IgD-negative memory B cell (primary cell): ENCODE measurements around the gene PPARGC1A. TPM values are rescaled to one million over a fixed set of nuclear protein-coding genes. Genes with fewer than 3 reads are reported as not detected.

Experiments used
- H3K27ac Mint-ChIP-seq, 3 donors: one replicate each; pipeline ENCODE4 v1.8.0; 2020 to 2022; ENCODE audit warnings: mild to moderate bottlenecking in 3 of 3, mixed read lengths in 3 of 3, moderate library complexity in 1 of 3
- H3K27me3 Mint-ChIP-seq: one replicate; pipeline ENCODE4 v1.8.0; 2021; ENCODE audit warnings: mixed read lengths
- H3K36me3 Mint-ChIP-seq: one replicate; pipeline ENCODE4 v1.8.0; 2020; ENCODE audit warnings: mild to moderate bottlenecking, mixed read lengths
- H3K4me1 Mint-ChIP-seq, 3 donors: one replicate each; pipeline ENCODE4 v1.8.0; 2020 to 2022; ENCODE audit warnings: mixed read lengths in 3 of 3, mild to moderate bottlenecking in 1 of 3
- H3K4me3 Mint-ChIP-seq, 4 donors: one replicate each; pipeline ENCODE4 v1.8.0; 2020 to 2022; ENCODE audit warnings: mild to moderate bottlenecking in 4 of 4, mixed read lengths in 4 of 4, moderate library complexity in 3 of 4
- H3K9me3 Mint-ChIP-seq, 3 donors: one replicate each; pipeline ENCODE4 v1.8.0; 2020 to 2021; ENCODE audit warnings: mixed read lengths in 3 of 3, mild to moderate bottlenecking in 1 of 3
- polyA plus RNA-seq: library from polyadenylated mRNA; unstranded; fragments of 300-500 nt; fragmentation: Illumina TruSeq; gene quantifications from one replicate; pipeline ENCODE4 v1.2.3, GENCODE V29; 2021

PPARGC1A gene
- polyA plus RNA-seq, 1 donor from 2014 or later: not detected

- H3K27ac Mint-ChIP-seq: no peak overlapping the region
- peaks cover 0 to 4% (median 0%) of the 10 kb centered on the region in 3 donors for H3K9me3 Mint-ChIP-seq
- no peaks in the 10 kb centered on the region for H3K36me3 Mint-ChIP-seq
- H3K27me3 Mint-ChIP-seq: no peaks in the 10 kb centered on the region
- no peak overlapping the region for H3K4me3 Mint-ChIP-seq
- H3K4me1 Mint-ChIP-seq: no peaks in the 10 kb centered on the region
These were observed 11.5 kb downstream of the PPARGC1A start for GRCh38 chr4:23878246-23878891.

DNA sequence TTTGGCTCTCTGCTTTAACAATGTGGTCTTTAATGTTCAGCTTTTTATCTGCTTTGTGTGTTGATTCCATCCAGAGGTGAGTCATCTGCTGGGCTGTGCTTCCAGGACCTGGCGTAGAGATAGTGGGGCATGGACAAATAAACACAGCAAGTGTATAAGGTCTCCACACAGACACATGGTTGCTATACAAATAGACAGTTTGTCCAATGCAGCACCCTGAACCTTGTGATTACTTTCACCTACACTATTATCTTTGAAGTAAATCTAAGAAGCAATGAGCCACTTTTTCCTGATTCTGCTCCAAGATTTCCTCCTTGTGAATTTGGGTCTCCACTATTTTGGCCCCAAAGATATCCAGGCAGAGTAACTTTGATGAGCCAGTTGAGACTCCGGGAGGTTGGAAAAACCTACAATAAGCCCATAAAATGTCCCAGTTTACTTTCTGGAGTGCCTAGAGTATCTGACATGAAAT is 12.1 kb downstream of the PPARGC1A start:
- H3K27ac Mint-ChIP-seq: no peak overlapping the region
- H3K27me3 Mint-ChIP-seq: no peaks in the 10 kb centered on the region
- no peaks in the 10 kb centered on the region for H3K4me1 Mint-ChIP-seq
- H3K36me3 Mint-ChIP-seq: no peaks in the 10 kb centered on the region
- peaks cover 0 to 4% (median 0%) of the 10 kb centered on the region in 3 donors for H3K9me3 Mint-ChIP-seq
- H3K4me3 Mint-ChIP-seq: no peak overlapping the region

DNA sequence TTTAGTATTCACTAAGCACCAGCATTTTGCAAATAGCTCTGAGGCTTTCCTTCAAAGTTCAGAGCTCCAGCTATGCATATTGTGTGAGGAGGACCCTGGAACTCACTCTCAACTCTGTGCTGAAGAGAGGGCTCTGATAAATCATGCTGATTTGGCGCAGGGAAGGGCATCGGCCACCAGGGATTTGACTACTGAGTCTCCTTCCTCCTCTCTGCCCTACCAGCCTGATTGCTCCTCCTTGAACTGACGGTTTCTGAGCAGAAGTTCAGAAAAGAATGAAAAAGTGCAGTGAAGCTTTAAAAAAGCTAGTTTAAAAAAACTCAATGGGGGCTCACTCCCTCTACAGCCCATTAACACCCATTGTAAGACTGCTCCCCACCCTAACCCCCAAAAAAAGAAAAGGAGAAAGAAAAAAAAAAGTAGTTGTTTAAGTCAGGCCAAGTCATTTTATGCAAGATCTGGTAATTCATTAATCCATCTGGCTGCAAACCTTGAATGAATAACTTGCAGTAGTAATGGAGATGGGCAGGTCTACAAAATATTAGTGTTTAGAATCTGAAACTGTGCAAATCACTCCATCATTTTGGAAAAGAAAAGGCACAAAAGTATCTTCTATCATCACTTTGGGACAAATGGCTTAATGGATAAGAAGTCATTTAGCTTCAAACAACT is 13.3 kb downstream of the PPARGC1A start:
- no peaks in the 10 kb centered on the region for H3K36me3 Mint-ChIP-seq
- no peaks in the 10 kb centered on the region for H3K27me3 Mint-ChIP-seq

DNA sequence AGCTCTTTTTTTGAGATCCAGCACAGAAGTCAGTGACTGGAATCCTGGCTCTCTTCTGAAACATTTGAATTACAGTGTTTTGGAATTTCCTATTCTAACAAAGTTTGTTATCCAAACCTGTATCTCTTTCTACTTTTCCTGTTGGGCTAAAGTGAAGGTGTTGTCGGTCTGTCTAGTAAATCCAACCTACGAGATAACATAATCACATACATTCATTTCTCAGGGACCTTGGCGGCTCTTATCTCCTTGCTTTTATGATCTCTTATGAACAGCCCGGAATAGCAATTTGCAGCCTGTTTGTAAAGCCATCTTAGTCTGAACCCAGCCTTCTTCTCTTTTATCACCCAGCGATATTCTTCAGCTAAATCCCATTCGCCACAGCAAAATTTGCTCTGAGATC is 14.5 kb downstream of the PPARGC1A start:
- Mint-ChIP-seq H3K4me1 (no peaks in the 10 kb centered on the region), H3K4me3 (no peak overlapping the region), H3K36me3 (no peaks in the 10 kb centered on the region), H3K27ac (no peak overlapping the region), H3K9me3 (peaks cover 0 to 3% (median 0%) of the 10 kb centered on the region in 3 donors), H3K27me3 (no peaks in the 10 kb centered on the region)

More for the DNA sequence above, 13.3 kb downstream of the PPARGC1A start:
- Mint-ChIP-seq H3K9me3 (peaks cover 0 to 4% (median 0%) of the 10 kb centered on the region in 3 donors), H3K4me1 (no peaks in the 10 kb centered on the region), H3K4me3 (no peak overlapping the region), H3K27ac (no peak overlapping the region)

GRCh38 chr4:23874536-23874901 is 15.3 kb downstream of the PPARGC1A start:
- H3K9me3 Mint-ChIP-seq: no peaks in the 10 kb centered on the region
- H3K4me1 Mint-ChIP-seq: no peaks in the 10 kb centered on the region
- no peak overlapping the region for H3K27ac Mint-ChIP-seq
- no peaks in the 10 kb centered on the region for H3K27me3 Mint-ChIP-seq
- no peak overlapping the region for H3K4me3 Mint-ChIP-seq
- no peaks in the 10 kb centered on the region for H3K36me3 Mint-ChIP-seq

DNA sequence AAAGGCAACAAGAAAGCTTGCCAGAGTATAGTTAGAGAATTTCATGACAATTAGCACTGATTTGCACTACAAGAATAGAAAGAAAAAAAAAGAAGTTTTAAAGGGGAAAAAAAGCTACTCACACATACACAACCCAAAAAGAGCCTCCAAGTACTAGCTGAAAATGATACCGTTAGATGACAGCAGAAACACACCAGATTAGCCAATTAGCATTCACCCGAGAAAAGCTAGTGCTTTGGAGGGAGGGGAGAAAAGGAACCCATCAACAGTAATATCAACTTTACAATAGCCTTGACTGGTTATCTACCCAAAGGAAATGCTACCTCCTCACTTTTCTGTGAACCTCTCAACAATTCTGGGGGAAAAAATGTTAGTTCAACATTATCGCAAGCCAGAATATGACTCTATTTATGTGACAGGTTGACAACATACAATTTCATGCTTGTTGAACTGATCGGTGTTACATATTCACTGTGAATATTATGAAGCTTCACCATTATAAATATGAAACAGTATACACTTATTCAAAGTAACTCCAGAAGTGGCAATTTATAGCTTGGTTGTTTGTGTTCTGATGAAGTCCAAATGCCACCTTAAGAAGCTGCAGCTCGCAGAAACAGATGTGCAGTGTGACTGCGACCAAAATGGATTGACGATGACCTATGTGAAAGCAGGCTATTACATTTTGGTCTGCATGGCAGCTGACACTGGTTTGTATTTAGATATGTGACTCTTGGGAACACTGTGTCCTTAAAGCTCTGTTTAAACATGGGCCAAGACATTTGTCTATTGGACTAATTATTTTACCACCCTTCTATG is 15.9 kb downstream of the PPARGC1A start:
- Mint-ChIP-seq H3K36me3 (no peaks in the 10 kb centered on the region), H3K9me3 (no peaks in the 10 kb centered on the region), H3K27ac (no peak overlapping the region), H3K27me3 (no peaks in the 10 kb centered on the region), H3K4me1 (no peaks in the 10 kb centered on the region), H3K4me3 (no peak overlapping the region)

- H3K27ac Mint-ChIP-seq: no peak overlapping the region
- no peaks in the 10 kb centered on the region for H3K36me3 Mint-ChIP-seq
- H3K9me3 Mint-ChIP-seq: no peaks in the 10 kb centered on the region
- no peaks in the 10 kb centered on the region for H3K4me1 Mint-ChIP-seq
- H3K27me3 Mint-ChIP-seq: no peaks in the 10 kb centered on the region
- no peak overlapping the region for H3K4me3 Mint-ChIP-seq
These were observed 18.4 kb downstream of the PPARGC1A start for GRCh38 chr4:23871426-23871825.

DNA sequence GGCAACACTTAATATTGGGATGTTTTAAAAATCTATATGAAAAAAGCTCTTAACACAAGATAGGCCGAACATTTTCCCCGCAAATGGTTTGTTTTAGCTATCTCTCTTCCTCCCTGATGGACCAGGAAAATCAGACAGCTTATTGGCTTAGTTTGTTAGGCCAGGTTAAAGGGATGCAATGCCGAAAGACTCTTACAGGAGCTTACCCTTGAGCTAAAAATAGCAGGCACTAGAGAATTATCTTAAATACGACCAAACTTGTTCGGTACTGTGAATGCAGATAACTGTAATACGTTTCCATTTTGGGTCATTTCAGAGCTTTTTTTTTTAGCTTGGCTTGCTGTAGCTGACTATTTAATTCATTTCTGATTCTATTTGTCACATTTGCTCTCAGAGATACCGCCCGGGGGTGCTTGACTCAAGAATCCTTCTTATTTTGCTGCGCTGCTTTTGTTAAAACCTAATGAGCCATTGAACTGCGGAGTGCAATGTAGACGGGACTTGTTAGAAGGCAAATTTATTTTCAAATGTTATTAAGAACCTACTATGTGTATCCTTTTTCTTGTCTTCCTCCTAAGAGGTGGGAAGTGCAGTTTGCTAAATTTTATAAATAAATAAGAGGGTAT is 23.3 kb downstream of the PPARGC1A start:
- no peak overlapping the region for H3K4me3 Mint-ChIP-seq

GRCh38 chr4:23861897-23862296 is 27.9 kb downstream of the PPARGC1A start:
- peaks cover 1 to 7% (median 3%) of the 10 kb centered on the region in 3 donors for H3K9me3 Mint-ChIP-seq
- H3K4me3 Mint-ChIP-seq: no peak overlapping the region
- H3K27ac Mint-ChIP-seq: no peak overlapping the region
- no peaks in the 10 kb centered on the region for H3K36me3 Mint-ChIP-seq
- no peaks in the 10 kb centered on the region for H3K4me1 Mint-ChIP-seq
- H3K27me3 Mint-ChIP-seq: no peaks in the 10 kb centered on the region

More for the DNA sequence above, 23.3 kb downstream of the PPARGC1A start:
- Mint-ChIP-seq H3K9me3 (no peaks in the 10 kb centered on the region), H3K36me3 (no peaks in the 10 kb centered on the region), H3K27ac (no peak overlapping the region), H3K4me1 (no peaks in the 10 kb centered on the region), H3K27me3 (no peaks in the 10 kb centered on the region)

DNA sequence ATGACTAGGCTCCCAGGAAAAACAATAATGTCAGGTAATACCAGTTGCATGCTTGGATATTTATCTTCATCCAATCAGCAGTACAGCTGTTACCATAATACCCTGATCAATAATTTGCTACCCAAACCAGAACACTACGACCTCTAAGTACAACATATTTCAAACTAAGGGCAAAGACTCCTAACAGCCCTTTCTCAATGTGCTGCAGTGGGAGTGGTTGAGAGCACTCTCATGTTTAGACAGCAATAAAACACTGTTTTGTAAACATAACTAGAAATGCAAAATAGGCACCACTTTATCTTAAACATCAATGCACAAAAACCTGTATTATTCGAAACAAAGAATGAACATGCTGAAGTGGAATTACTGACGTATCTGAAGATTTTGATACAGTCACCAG is 28.9 kb downstream of the PPARGC1A start:
- Mint-ChIP-seq H3K36me3 (no peaks in the 10 kb centered on the region), H3K9me3 (peaks cover 1 to 10% (median 3%) of the 10 kb centered on the region in 3 donors), H3K4me3 (no peak overlapping the region), H3K27ac (no peak overlapping the region), H3K4me1 (no peaks in the 10 kb centered on the region), H3K27me3 (no peaks in the 10 kb centered on the region)

DNA sequence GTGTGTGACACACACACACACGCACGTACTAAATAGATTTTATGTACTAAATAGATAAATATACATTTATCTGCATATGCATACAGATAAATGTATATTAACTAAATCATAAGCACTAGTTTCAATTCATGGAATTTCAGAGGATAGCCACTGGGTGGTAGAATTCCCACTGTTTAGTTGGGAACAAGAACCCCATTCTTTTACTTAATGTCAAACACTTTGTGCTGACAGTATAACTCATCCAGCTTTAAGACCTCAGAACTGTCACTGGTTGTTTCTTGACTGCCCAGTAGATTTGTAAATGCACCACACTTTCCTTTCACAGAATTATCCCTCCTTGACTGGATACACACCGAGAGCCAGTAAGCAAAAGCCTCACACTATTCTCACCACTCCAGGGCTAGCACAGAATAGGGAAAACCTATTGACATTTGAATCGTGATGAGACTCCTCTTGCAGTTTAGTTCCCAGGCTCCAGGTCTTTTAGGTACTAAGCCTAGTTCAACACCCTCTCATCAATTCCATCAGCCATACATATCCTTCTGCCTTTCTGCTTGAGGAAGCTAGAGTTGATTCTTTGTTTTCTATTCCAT is 32.4 kb downstream of the PPARGC1A start:
- H3K27ac Mint-ChIP-seq: no peak overlapping the region
- H3K27me3 Mint-ChIP-seq: no peaks in the 10 kb centered on the region
- no peaks in the 10 kb centered on the region for H3K4me1 Mint-ChIP-seq
- H3K36me3 Mint-ChIP-seq: no peaks in the 10 kb centered on the region
- H3K9me3 Mint-ChIP-seq: peaks cover 1 to 10% (median 7%) of the 10 kb centered on the region in 3 donors
- no peak overlapping the region for H3K4me3 Mint-ChIP-seq

DNA sequence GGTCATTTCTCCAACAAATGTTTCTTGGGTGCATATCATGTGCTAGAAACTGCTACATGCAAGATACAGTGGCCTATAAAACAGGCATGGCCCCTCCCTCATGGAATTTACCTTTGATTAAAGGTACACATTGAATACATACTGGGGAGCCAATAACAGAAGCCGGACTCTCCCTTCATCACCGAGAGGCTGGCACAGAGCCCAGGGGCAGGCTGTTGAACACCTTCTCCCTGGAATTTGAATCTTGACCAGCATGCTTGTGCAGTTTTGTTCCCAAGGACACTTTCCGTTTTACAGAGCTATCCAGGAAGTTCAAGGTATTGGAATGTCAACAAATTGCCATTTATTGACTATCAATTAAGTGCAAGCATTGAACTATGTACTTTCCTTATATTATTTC is 33.2 kb downstream of the PPARGC1A start:
- Mint-ChIP-seq H3K4me1 (no peaks in the 10 kb centered on the region), H3K9me3 (peaks cover 1 to 10% (median 7%) of the 10 kb centered on the region in 3 donors)

GRCh38 chr4:23855912-23856605 is 33.8 kb downstream of the PPARGC1A start:
- peaks cover 1 to 10% (median 5%) of the 10 kb centered on the region in 3 donors for H3K9me3 Mint-ChIP-seq
- no peak overlapping the region for H3K27ac Mint-ChIP-seq
- no peaks in the 10 kb centered on the region for H3K27me3 Mint-ChIP-seq
- no peaks in the 10 kb centered on the region for H3K4me1 Mint-ChIP-seq
- H3K4me3 Mint-ChIP-seq: no peak overlapping the region
- no peaks in the 10 kb centered on the region for H3K36me3 Mint-ChIP-seq

More for the DNA sequence above, 33.2 kb downstream of the PPARGC1A start:
- H3K36me3 Mint-ChIP-seq: no peaks in the 10 kb centered on the region
- H3K27ac Mint-ChIP-seq: no peak overlapping the region
- H3K27me3 Mint-ChIP-seq: no peaks in the 10 kb centered on the region
- no peak overlapping the region for H3K4me3 Mint-ChIP-seq

- H3K9me3 Mint-ChIP-seq: peaks cover under 1 to 9% (median 5%) of the 10 kb centered on the region in 3 donors
- H3K4me1 Mint-ChIP-seq: no peaks in the 10 kb centered on the region
- H3K27ac Mint-ChIP-seq: no peak overlapping the region
- no peaks in the 10 kb centered on the region for H3K36me3 Mint-ChIP-seq
- no peaks in the 10 kb centered on the region for H3K27me3 Mint-ChIP-seq
- no peak overlapping the region for H3K4me3 Mint-ChIP-seq
These were observed 35.7 kb downstream of the PPARGC1A start for GRCh38 chr4:23853986-23854660.
